ENCODE results near the gene EEFSEC. TPM values are rescaled to one million over a fixed set of nuclear protein-coding genes. Genes with fewer than 3 reads are reported as not detected.

The EEFSEC gene
- total and polyA plus RNA-seq, 2 of the 4 experiments (the other 2 are of a cell fraction) = 4.5 to 9.3 TPM

- Histone ChIP-seq H3K9ac (ENCODE audit: low read depth, low read length) (no peak overlapping the region), H2BK5ac (ENCODE audit: low read depth, low read length, poor library complexity, severe bottlenecking) (no peak overlapping the region), H3K4me3 (ENCODE audit: insufficient read depth, low read depth, low read length) (no peak overlapping the region), H3K4me2 (ENCODE audit: low read depth, low read length) (no peak overlapping the region), H3K9me3 (ENCODE audit: control insufficient read depth, insufficient read depth, low read length) (no peaks in the 10 kb centered on the region), H2BK15ac (ENCODE audit: low read depth, low read length) (no peak overlapping the region), H3K79me1 (ENCODE audit: low read depth in 1 of 2, low read length in 2 of 2) (no peaks in the 10 kb centered on the region), H3K27ac (ENCODE audit: insufficient read depth, low read length) (no peak overlapping the region), H2AK9ac (replicated peaks; ENCODE audit: low read depth, low read length, poor library complexity) (no peak overlapping the region), H3K9me1 (ENCODE audit: insufficient read depth, low read length) (no peaks in the 10 kb centered on the region), H3K23ac (ENCODE audit: low read depth, low read length) (no peak overlapping the region), H3K4me1 (ENCODE audit: control insufficient read depth, insufficient read depth, low read length) (no peaks in the 10 kb centered on the region), H2AK5ac (ENCODE audit: low read depth, low read length) (no peak overlapping the region), H2AFZ (replicated peaks; ENCODE audit: low read length, poor library complexity) (no peak overlapping the region), H3K27me3 (ENCODE audit: control insufficient read depth, insufficient read depth, low read length) (no peaks in the 10 kb centered on the region), H4K20me1 (ENCODE audit: insufficient read depth, low read length) (no peaks in the 10 kb centered on the region; the same call in 1 of the 2 replicates), H3K4ac (ENCODE audit: low read depth, low read length) (no peak overlapping the region), H4K91ac (ENCODE audit: insufficient read depth, low read depth, low read length) (no peak overlapping the region), H2BK120ac (ENCODE audit: low read depth, low read length) (no peak overlapping the region), H3K56ac (ENCODE audit: extremely low read depth, insufficient read depth, low read length) (no peak overlapping the region), H3K36me3 (ENCODE audit: control insufficient read depth, insufficient read depth, low read length) (no peaks in the 10 kb centered on the region), H2BK20ac (ENCODE audit: low read depth, low read length) (no peak overlapping the region), H3K14ac (replicated peaks; ENCODE audit: low read depth, low read length) (no peak overlapping the region), H4K5ac (ENCODE audit: low read depth, low read length) (no peak overlapping the region), H3K18ac (ENCODE audit: low read depth, low read length) (no peak overlapping the region), H4K8ac (ENCODE audit: low read depth in 2 of 2, low read length in 2 of 2) (no peak overlapping the region)
- CTCF ChIA-PET = interaction anchor here (1.5 kb wide), 1 partner anchor 148 kb away, joined by 4 read pairs; no protein-coding TSS in a partner anchor
- no CpG with 5 or more reads among the region's 8 CpGs for WGBS, 2 experiments (ENCODE audit: extremely low coverage in 2 of 2, insufficient read length in 1 of 2)
- dilution Hi-C loops (cut with HindIII; ENCODE audit: low sequenced_read_pairs, unreplicated experiment) = no loop called here
- no peak for ATAC-seq (ENCODE audit: low read depth)
- intact Hi-C loops (cut with micrococcal nuclease) = no loop called here
- TF ChIP-seq, protein P1, sequence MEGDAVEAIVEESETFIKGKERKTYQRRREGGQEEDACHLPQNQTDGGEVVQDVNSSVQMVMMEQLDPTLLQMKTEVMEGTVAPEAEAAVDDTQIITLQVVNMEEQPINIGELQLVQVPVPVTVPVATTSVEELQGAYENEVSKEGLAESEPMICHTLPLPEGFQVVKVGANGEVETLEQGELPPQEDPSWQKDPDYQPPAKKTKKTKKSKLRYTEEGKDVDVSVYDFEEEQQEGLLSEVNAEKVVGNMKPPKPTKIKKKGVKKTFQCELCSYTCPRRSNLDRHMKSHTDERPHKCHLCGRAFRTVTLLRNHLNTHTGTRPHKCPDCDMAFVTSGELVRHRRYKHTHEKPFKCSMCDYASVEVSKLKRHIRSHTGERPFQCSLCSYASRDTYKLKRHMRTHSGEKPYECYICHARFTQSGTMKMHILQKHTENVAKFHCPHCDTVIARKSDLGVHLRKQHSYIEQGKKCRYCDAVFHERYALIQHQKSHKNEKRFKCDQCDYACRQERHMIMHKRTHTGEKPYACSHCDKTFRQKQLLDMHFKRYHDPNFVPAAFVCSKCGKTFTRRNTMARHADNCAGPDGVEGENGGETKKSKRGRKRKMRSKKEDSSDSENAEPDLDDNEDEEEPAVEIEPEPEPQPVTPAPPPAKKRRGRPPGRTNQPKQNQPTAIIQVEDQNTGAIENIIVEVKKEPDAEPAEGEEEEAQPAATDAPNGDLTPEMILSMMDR (conservative IDR thresholded peaks at IDR 0.05; ENCODE audit: low read depth, low read length) = no peak
- no peak for TF ChIP-seq POLR2A (IDR thresholded peaks at IDR 0.05; ENCODE audit: low read depth, low read length)
- TF ChIP-seq BHLHE40 (IDR thresholded peaks at IDR 0.05; ENCODE audit: low read depth, low read length) = no peak
- TF ChIP-seq NFE2L2 (IDR thresholded peaks at IDR 0.05; ENCODE audit: low read depth, low read length) = no peak
- TF ChIP-seq CEBPB (IDR thresholded peaks at IDR 0.05; ENCODE audit: low read depth, low read length) = no peak
- TF ChIP-seq, protein P2, sequence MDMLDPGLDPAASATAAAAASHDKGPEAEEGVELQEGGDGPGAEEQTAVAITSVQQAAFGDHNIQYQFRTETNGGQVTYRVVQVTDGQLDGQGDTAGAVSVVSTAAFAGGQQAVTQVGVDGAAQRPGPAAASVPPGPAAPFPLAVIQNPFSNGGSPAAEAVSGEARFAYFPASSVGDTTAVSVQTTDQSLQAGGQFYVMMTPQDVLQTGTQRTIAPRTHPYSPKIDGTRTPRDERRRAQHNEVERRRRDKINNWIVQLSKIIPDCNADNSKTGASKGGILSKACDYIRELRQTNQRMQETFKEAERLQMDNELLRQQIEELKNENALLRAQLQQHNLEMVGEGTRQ (IDR thresholded peaks at IDR 0.05; ENCODE audit: low read depth, low read length) = no peak
- TF ChIP-seq RCOR1 (IDR thresholded peaks at IDR 0.05; ENCODE audit: insufficient replicate concordance, low read length) = no peak
- no peak for TF ChIP-seq MAZ (IDR thresholded peaks at IDR 0.05; ENCODE audit: borderline replicate concordance, low read depth, low read length)
- no peak for TF ChIP-seq ELK1 (IDR thresholded peaks at IDR 0.05; ENCODE audit: borderline replicate concordance, low read depth, low read length)
- TF ChIP-seq FOS (IDR thresholded peaks at IDR 0.05; ENCODE audit: low read depth, low read length) = no peak
- no peak for TF ChIP-seq MXI1 (IDR thresholded peaks at IDR 0.05; ENCODE audit: borderline replicate concordance, low read depth, low read length)
- no peak for TF ChIP-seq MAFK (IDR thresholded peaks at IDR 0.05; ENCODE audit: low read depth, low read length)
- no peak for DNase-seq
- POLR2A ChIA-PET (ENCODE audit: unreplicated experiment) = no interaction called here
- BruUV-seq (replicated peaks) = no TSS peak
- in situ Hi-C loops (cut with MboI; ENCODE audit: low sequenced_read_pairs) = no loop called here
Observed at GRCh38 chr3:128319107-128319506, 165.8 kb downstream of the EEFSEC start.
